ENCODE measurements around the gene DGKB.

The DGKB gene

DNA sequence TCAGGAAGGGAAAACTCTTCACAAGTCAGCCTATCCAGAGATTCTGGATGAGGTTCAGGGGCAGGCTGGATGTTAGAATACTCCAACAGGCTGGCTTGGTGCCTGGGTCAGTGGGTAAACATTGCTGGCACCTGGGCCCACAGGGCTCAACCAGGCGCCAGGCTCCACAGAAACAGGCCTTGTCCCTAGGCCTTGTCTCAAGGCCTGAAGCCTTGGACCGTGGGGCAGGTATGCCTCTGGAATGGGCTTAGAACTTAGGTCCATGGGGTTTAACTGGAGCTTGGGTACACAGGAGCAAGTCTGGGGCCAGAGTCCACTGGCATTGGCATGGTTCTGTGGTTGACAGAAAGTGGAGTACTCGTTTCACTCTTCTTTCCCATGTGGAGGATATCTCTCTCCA is 650.1 kb downstream of the DGKB start:
- H2BK5ac ChIP-seq (ENCODE audit: low read depth, low read length, poor library complexity, severe bottlenecking) = no peak overlapping the region
- H3K4me2 ChIP-seq (ENCODE audit: low read length, poor library complexity, severe bottlenecking) = no peak overlapping the region
- H2BK120ac ChIP-seq (ENCODE audit: low read depth, low read length) = no peak overlapping the region
- no peak overlapping the region for H4K8ac ChIP-seq (ENCODE audit: low read length)
- no peak for DNase-seq
- no peak overlapping the region for H3K4me3 ChIP-seq (ENCODE audit: insufficient read depth in 1 of 2, low read depth in 1 of 2, low read length in 2 of 2)
- no peak overlapping the region for H2BK12ac ChIP-seq (ENCODE audit: low read length in 2 of 2)
- H3K27me3 ChIP-seq (ENCODE audit: control insufficient read depth in 1 of 2, insufficient read depth in 1 of 2, low read length in 2 of 2) = no peaks in the 10 kb centered on the region
- no peak overlapping the region for H3K23ac ChIP-seq (ENCODE audit: low read length in 2 of 2)
- no peak overlapping the region for H3K9ac ChIP-seq (ENCODE audit: low read length)
- 91% methylated on average over 3 of the region's 3 CpGs for WGBS
- H3K4me1 ChIP-seq (ENCODE audit: control insufficient read depth, insufficient read depth, low read depth, low read length) = no peaks in the 10 kb centered on the region
- H3K4ac ChIP-seq (ENCODE audit: low read depth in 1 of 2, low read length in 2 of 2) = no peak overlapping the region
- H3K36me3 ChIP-seq (ENCODE audit: control insufficient read depth in 1 of 2, insufficient read depth in 2 of 2, low read depth in 1 of 2, low read length in 2 of 2) = no peaks in the 10 kb centered on the region
- no peak overlapping the region for H2BK15ac ChIP-seq (ENCODE audit: low read depth, poor library complexity, severe bottlenecking)
- H3K79me1 ChIP-seq (replicated peaks; ENCODE audit: low read length, poor library complexity, severe bottlenecking) = no peaks in the 10 kb centered on the region
- H3K18ac ChIP-seq (ENCODE audit: low read depth in 1 of 2, low read length in 2 of 2) = no peak overlapping the region
- H3K9me3 ChIP-seq (ENCODE audit: control insufficient read depth, low read length) = peaks cover 4% of the 10 kb centered on the region
- no peak overlapping the region for H2AFZ ChIP-seq (ENCODE audit: low read depth, low read length)
- H3K14ac ChIP-seq (ENCODE audit: low read length in 2 of 2) = no peak overlapping the region
- H2AK5ac ChIP-seq (ENCODE audit: low read length, severe bottlenecking) = no peak overlapping the region
- H3K27ac ChIP-seq (ENCODE audit: low read length, poor library complexity, severe bottlenecking) = no peak overlapping the region
- H4K91ac ChIP-seq (ENCODE audit: low read length) = no peak overlapping the region

GRCh38 chr7:14242175-14242574 is 660.4 kb downstream of the DGKB start:
- no peak for DNase-seq
- Histone ChIP-seq H2BK5ac (ENCODE audit: low read depth, low read length, poor library complexity, severe bottlenecking) (no peak overlapping the region), H3K9me3 (ENCODE audit: control insufficient read depth, low read length) (no peaks in the 10 kb centered on the region), H3K18ac (ENCODE audit: low read depth in 1 of 2, low read length in 2 of 2) (no peak overlapping the region), H3K27ac (ENCODE audit: low read length, poor library complexity, severe bottlenecking) (no peak overlapping the region), H3K4me3 (ENCODE audit: insufficient read depth in 1 of 2, low read depth in 1 of 2, low read length in 2 of 2) (no peak overlapping the region), H3K9ac (ENCODE audit: low read length) (no peak overlapping the region), H3K4me1 (ENCODE audit: control insufficient read depth, insufficient read depth, low read depth, low read length) (no peaks in the 10 kb centered on the region), H4K8ac (ENCODE audit: low read length) (no peak overlapping the region), H2BK12ac (ENCODE audit: low read length in 2 of 2) (no peak overlapping the region), H3K27me3 (ENCODE audit: control insufficient read depth in 1 of 2, insufficient read depth in 1 of 2, low read length in 2 of 2) (no peaks in the 10 kb centered on the region), H4K91ac (ENCODE audit: low read length) (no peak overlapping the region), H2BK15ac (ENCODE audit: low read depth, poor library complexity, severe bottlenecking) (no peak overlapping the region), H3K4me2 (ENCODE audit: low read length, poor library complexity, severe bottlenecking) (no peak overlapping the region), H3K4ac (ENCODE audit: low read depth in 1 of 2, low read length in 2 of 2) (no peak overlapping the region), H2AFZ (ENCODE audit: low read depth, low read length) (no peak overlapping the region), H3K23ac (ENCODE audit: low read length in 2 of 2) (no peak overlapping the region), H2BK120ac (ENCODE audit: low read depth, low read length) (no peak overlapping the region), H3K14ac (ENCODE audit: low read length in 2 of 2) (no peak overlapping the region), H2AK5ac (ENCODE audit: low read length, severe bottlenecking) (no peak overlapping the region), H3K79me1 (replicated peaks; ENCODE audit: low read length, poor library complexity, severe bottlenecking) (no peaks in the 10 kb centered on the region), H3K36me3 (ENCODE audit: control insufficient read depth in 1 of 2, insufficient read depth in 2 of 2, low read depth in 1 of 2, low read length in 2 of 2) (no peaks in the 10 kb centered on the region)
- 96% methylated on average over 5 of the region's 5 CpGs for WGBS

DNA sequence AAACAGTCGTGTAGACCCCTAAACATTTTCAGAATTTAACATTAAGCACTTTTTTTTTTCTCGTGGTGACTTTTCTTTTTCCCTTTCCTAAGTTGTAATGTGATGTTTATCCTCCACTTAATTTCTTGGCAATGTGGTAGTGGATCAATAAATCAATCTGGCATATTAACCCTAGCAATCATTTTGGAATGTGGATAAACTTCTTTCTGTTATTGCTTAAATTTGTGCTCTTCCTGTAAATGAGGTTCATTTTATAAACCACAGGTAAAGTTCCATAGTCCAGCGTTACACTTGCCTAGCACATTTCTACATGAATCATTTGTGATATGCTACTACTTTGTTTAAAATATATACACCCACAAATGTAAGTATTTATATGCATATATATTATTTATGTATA is 665.7 kb downstream of the DGKB start:
- no peaks in the 10 kb centered on the region for H3K27me3 ChIP-seq (ENCODE audit: control insufficient read depth in 1 of 2, insufficient read depth in 1 of 2, low read length in 2 of 2)
- H2BK5ac ChIP-seq (ENCODE audit: low read depth, low read length, poor library complexity, severe bottlenecking) = no peak overlapping the region
- no peak overlapping the region for H3K4me2 ChIP-seq (ENCODE audit: low read length, poor library complexity, severe bottlenecking)
- no peak overlapping the region for H3K23ac ChIP-seq (ENCODE audit: low read length in 2 of 2)
- H3K4me1 ChIP-seq (ENCODE audit: control insufficient read depth, insufficient read depth, low read depth, low read length) = no peaks in the 10 kb centered on the region
- H2BK15ac ChIP-seq (ENCODE audit: low read depth, poor library complexity, severe bottlenecking) = no peak overlapping the region
- no peak overlapping the region for H2AK5ac ChIP-seq (ENCODE audit: low read length, severe bottlenecking)
- no peak overlapping the region for H2BK12ac ChIP-seq (ENCODE audit: low read length in 2 of 2)
- no peaks in the 10 kb centered on the region for H3K9me3 ChIP-seq (ENCODE audit: control insufficient read depth, low read length)
- no peak overlapping the region for H4K8ac ChIP-seq (ENCODE audit: low read length)
- H3K18ac ChIP-seq (ENCODE audit: low read depth in 1 of 2, low read length in 2 of 2) = no peak overlapping the region
- H3K4me3 ChIP-seq (ENCODE audit: insufficient read depth in 1 of 2, low read depth in 1 of 2, low read length in 2 of 2) = no peak overlapping the region
- H3K36me3 ChIP-seq (ENCODE audit: control insufficient read depth in 1 of 2, insufficient read depth in 2 of 2, low read depth in 1 of 2, low read length in 2 of 2) = no peaks in the 10 kb centered on the region
- no peak overlapping the region for H2BK120ac ChIP-seq (ENCODE audit: low read depth, low read length)
- DNase-seq = peak; percentile 5
- H3K14ac ChIP-seq (ENCODE audit: low read length in 2 of 2) = no peak overlapping the region
- H2AFZ ChIP-seq (ENCODE audit: low read depth, low read length) = no peak overlapping the region
- H3K4ac ChIP-seq (ENCODE audit: low read depth in 1 of 2, low read length in 2 of 2) = no peak overlapping the region
- no CpG with 5 or more reads among the region's 3 CpGs for WGBS
- H4K91ac ChIP-seq (ENCODE audit: low read length) = no peak overlapping the region
- no peak overlapping the region for H3K9ac ChIP-seq (ENCODE audit: low read length)
- H3K79me1 ChIP-seq (replicated peaks; ENCODE audit: low read length, poor library complexity, severe bottlenecking) = no peaks in the 10 kb centered on the region
- no peak overlapping the region for H3K27ac ChIP-seq (ENCODE audit: low read length, poor library complexity, severe bottlenecking)

- no peak overlapping the region for H4K91ac ChIP-seq (ENCODE audit: low read length)
- no peak overlapping the region for H3K27ac ChIP-seq (ENCODE audit: low read length, poor library complexity, severe bottlenecking)
- H2BK120ac ChIP-seq (ENCODE audit: low read depth, low read length) = no peak overlapping the region
- no peak overlapping the region for H2BK5ac ChIP-seq (ENCODE audit: low read depth, low read length, poor library complexity, severe bottlenecking)
- no peak overlapping the region for H2BK15ac ChIP-seq (ENCODE audit: low read depth, poor library complexity, severe bottlenecking)
- no peak overlapping the region for H3K9ac ChIP-seq (ENCODE audit: low read length)
- H2AFZ ChIP-seq (ENCODE audit: low read depth, low read length) = no peak overlapping the region
- WGBS = 100% methylated on average over 1 of the region's 2 CpGs
- H3K4ac ChIP-seq (ENCODE audit: low read depth in 1 of 2, low read length in 2 of 2) = no peak overlapping the region
- H3K4me2 ChIP-seq (ENCODE audit: low read length, poor library complexity, severe bottlenecking) = no peak overlapping the region
- H3K36me3 ChIP-seq (ENCODE audit: control insufficient read depth in 1 of 2, insufficient read depth in 2 of 2, low read depth in 1 of 2, low read length in 2 of 2) = no peaks in the 10 kb centered on the region
- H3K27me3 ChIP-seq (ENCODE audit: control insufficient read depth in 1 of 2, insufficient read depth in 1 of 2, low read length in 2 of 2) = no peaks in the 10 kb centered on the region
- no peak overlapping the region for H4K8ac ChIP-seq (ENCODE audit: low read length)
- H2BK12ac ChIP-seq (ENCODE audit: low read length in 2 of 2) = no peak overlapping the region
- H3K4me1 ChIP-seq (ENCODE audit: control insufficient read depth, insufficient read depth, low read depth, low read length) = no peaks in the 10 kb centered on the region
- H3K79me1 ChIP-seq (replicated peaks; ENCODE audit: low read length, poor library complexity, severe bottlenecking) = no peaks in the 10 kb centered on the region
- no peak overlapping the region for H3K18ac ChIP-seq (ENCODE audit: low read depth in 1 of 2, low read length in 2 of 2)
- no peak overlapping the region for H3K4me3 ChIP-seq (ENCODE audit: insufficient read depth in 1 of 2, low read depth in 1 of 2, low read length in 2 of 2)
- H3K9me3 ChIP-seq (ENCODE audit: control insufficient read depth, low read length) = no peaks in the 10 kb centered on the region
- no peak for DNase-seq
- H3K14ac ChIP-seq (ENCODE audit: low read length in 2 of 2) = no peak overlapping the region
- no peak overlapping the region for H3K23ac ChIP-seq (ENCODE audit: low read length in 2 of 2)
- no peak overlapping the region for H2AK5ac ChIP-seq (ENCODE audit: low read length, severe bottlenecking)
These were observed 667.5 kb downstream of the DGKB start for GRCh38 chr7:14235056-14235455.
